IPS-18a (cell line): ENCODE data around the gene POLR3K.
"Not testable (repeated sequence)": the region's sequence is repeated elsewhere in the genome, so short reads cannot be mapped to it uniquely, and the experiment has no call there.

Experiments used
- H3K27ac ChIP-seq: one replicate; pipeline ENCODE4 v1.5.1; 2013; ENCODE audit warnings: low read length
- H3K27me3 ChIP-seq: one replicate; pipeline ENCODE4 v1.6.1; 2013; ENCODE audit warnings: mild to moderate bottlenecking, low read length; ENCODE audit not compliant: control insufficient read depth, insufficient read depth
- H3K36me3 ChIP-seq: one replicate; pipeline ENCODE4 v1.6.1; 2013; ENCODE audit warnings: low read depth, low read length; ENCODE audit not compliant: control insufficient read depth
- H3K4me1 ChIP-seq: one replicate; pipeline ENCODE4 v1.6.1; 2013; ENCODE audit warnings: low read depth, low read length; ENCODE audit not compliant: control insufficient read depth
- H3K4me3 ChIP-seq: one replicate; pipeline ENCODE4 v1.5.1; 2013; ENCODE audit warnings: low read length
- H3K9ac ChIP-seq: one replicate; pipeline ENCODE4 v1.6.1; 2013; ENCODE audit warnings: mild to moderate bottlenecking, low read length, moderate library complexity
- H3K9me3 ChIP-seq: one replicate; pipeline ENCODE4 v1.6.1; 2013; ENCODE audit warnings: low read depth, low read length; ENCODE audit not compliant: control insufficient read depth

Gene POLR3K

DNA sequence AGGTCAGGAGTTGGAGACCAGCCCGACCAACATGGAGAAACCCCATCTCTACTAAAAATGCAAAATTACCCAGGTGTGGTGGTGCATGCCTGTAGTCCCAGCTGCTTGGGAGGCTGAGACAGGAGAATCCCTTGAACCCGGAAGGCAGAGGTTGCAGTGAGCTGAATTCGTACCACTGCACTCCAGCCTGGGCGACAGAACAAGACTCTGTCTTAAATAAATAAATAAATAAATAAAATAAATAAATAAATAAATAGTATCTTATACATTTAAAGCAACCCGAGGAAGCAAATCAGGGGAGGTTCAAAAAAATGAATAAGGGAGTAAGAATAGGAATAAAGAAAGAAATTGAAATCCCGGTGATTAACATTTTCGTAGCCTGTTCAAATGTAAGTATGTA lies 6.9 kb downstream of the POLR3K start:
- not testable (repeated sequence) for H3K27me3 ChIP-seq, H3K4me1 ChIP-seq, H3K27ac ChIP-seq, H3K9me3 ChIP-seq, H3K9ac ChIP-seq, H3K4me3 ChIP-seq
- peaks cover 50% of the 10 kb centered on the region for H3K36me3 ChIP-seq

DNA sequence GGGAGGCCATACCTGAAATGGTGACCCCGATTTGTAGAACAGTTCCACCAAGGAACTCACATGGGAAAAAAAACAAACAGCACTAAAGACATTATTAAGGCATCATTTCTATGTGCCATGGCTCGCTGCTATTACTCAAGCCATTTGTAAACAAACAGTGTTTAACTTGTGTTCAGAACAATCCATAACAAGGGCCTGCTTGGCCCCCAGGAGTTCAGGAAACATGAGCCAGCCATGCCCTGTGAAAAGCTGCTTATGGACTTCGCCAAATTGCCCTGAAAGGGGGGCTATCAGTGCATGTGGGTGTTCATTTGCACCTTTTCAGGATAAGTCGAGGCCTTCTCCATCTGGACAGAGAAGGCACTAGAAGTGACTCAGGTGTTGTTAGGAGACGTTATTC lies 8.0 kb downstream of the POLR3K start:
- Histone ChIP-seq H3K4me1 (no peaks in the 10 kb centered on the region), H3K9ac (no peak overlapping the region), H3K36me3 (peaks cover 40% of the 10 kb centered on the region), H3K27me3 (no peaks in the 10 kb centered on the region), H3K27ac (no peak overlapping the region), H3K9me3 (no peaks in the 10 kb centered on the region), H3K4me3 (no peak overlapping the region)

DNA sequence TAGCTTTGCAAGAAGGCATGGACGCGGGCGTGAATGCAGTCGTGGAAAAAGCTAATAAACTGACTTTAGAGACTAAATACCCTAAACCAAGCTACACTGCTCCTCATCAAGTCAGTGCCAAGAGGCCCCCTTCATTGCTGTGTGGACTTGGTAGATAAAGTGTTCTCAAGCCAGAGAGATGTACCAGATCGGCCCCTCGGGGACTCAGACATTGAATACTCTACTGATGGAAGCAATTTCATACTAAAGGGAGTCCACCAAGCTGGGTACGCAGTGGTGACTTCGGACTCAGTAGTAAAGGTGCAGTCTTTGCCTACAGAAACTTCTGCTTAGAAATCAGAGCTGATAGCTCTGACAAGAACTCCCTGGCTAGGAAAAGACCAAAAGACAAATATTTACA lies 8.8 kb downstream of the POLR3K start:
- no peaks in the 10 kb centered on the region for H3K27me3 ChIP-seq
- H3K9me3 ChIP-seq = no peaks in the 10 kb centered on the region
- no peak overlapping the region for H3K4me3 ChIP-seq
- peaks cover 37% of the 10 kb centered on the region for H3K36me3 ChIP-seq
- H3K9ac ChIP-seq = no peak overlapping the region
- H3K4me1 ChIP-seq = no peaks in the 10 kb centered on the region
- H3K27ac ChIP-seq = no peak overlapping the region

DNA sequence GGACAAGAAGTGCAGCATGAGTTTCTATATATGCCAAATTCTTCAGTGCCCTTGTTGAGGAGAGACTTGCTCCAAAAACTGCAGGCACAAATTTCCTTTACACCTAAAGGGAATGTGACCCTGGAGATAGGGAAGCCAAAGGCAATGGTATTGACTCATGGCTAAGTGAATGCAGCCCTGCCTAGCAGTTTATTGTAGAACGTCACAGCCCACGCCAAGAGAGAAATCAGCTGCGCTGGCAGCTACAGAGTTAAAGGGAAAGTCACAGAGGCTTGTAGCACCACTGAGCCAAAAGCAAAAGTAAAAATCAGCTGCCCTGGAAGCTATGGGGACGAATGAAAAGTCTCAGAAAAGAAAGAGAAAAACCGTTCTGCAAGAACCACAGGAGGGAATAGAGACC lies 10.1 kb downstream of the POLR3K start:
- H3K27me3 ChIP-seq = no peaks in the 10 kb centered on the region
- no peak overlapping the region for H3K4me3 ChIP-seq
- H3K9me3 ChIP-seq = no peaks in the 10 kb centered on the region
- H3K9ac ChIP-seq = no peak overlapping the region
- peaks cover 37% of the 10 kb centered on the region for H3K36me3 ChIP-seq
- H3K4me1 ChIP-seq = no peaks in the 10 kb centered on the region
- H3K27ac ChIP-seq = no peak overlapping the region

DNA sequence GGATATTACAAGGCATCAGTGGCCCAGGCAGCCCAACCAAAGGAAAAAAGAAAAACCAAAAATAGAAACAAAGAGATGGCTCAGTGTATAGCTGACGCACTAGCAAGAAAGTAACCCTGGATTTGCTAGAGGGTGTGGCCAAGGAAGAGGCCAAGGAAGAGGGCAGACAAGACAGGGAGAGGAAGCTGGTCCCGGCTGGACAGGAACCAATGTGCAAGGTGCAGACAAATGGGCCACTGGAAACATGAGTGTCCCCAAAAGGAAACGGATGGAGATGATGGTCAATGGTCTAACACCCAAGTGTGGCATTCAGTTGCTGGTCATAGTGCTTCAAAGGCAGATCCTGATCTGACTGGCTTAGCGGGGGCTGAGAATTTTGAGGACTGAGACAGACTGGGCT lies 10.7 kb downstream of the POLR3K start:
- no peak overlapping the region for H3K27ac ChIP-seq
- H3K4me3 ChIP-seq = no peak overlapping the region
- H3K36me3 ChIP-seq = peaks cover 34% of the 10 kb centered on the region
- H3K27me3 ChIP-seq = no peaks in the 10 kb centered on the region
- no peaks in the 10 kb centered on the region for H3K4me1 ChIP-seq
- H3K9ac ChIP-seq = no peak overlapping the region
- H3K9me3 ChIP-seq = no peaks in the 10 kb centered on the region

DNA sequence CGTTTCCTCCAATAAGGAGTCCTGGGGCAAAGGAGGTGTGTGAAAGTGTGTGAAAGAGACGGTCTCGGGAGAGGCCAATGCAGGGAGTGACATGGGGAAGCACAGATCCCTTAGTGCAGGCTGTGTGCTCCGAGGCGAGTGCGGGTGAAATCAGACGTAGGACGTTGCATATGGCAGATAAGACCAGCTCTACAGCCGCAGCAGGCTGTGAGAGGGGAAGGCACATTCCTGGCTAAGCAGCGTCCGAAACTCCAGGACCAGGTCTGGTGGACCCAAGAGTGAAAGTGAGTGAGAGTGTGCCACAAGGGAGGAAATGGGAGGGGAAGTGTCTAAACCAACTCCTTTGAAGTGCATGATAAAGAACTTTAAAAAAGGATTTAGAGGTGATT lies 11.3 kb downstream of the POLR3K start:
- Histone ChIP-seq H3K9me3 (no peaks in the 10 kb centered on the region), H3K9ac (no peak overlapping the region)

DNA sequence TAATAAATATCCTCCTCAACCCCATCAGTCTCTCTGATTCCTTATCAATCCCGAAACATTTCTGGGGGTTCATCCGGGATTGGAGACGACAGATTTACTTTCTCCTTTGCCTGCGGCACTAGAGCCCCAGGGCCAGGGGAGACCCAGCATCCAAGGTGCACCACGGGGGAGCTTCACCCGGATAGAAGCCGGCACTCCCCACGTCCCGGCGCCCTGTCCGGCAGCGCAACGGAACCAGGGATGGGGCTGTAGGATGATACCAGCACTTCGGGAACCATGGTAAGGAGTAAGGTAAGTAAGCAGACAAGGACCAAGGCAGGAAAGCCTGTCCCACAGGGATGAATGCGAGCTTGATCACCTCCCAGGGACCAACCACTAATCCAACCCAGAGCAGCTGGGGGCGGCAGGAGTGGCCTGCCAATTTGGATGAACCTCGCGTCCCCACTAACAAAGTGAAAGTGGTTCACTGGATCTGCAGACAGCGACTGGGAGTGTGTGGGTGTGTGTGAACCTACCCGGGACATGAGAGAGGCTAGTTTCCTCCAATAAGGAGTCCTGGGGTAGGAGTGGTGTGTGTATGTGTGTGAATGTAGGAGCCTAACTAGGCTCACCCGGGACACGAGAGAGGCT lies 11.9 kb downstream of the POLR3K start:
- no peaks in the 10 kb centered on the region for H3K27me3 ChIP-seq
- H3K36me3 ChIP-seq = peaks cover 27% of the 10 kb centered on the region
- no peak overlapping the region for H3K27ac ChIP-seq
- H3K4me1 ChIP-seq = no peaks in the 10 kb centered on the region
- no peak overlapping the region for H3K4me3 ChIP-seq
- H3K9me3 ChIP-seq = no peaks in the 10 kb centered on the region
- H3K9ac ChIP-seq = no peak overlapping the region

More for the DNA sequence above, 11.3 kb downstream of the POLR3K start:
- H3K36me3 ChIP-seq = peaks cover 29% of the 10 kb centered on the region
- H3K4me1 ChIP-seq = no peaks in the 10 kb centered on the region
- H3K27ac ChIP-seq = no peak overlapping the region
- no peak overlapping the region for H3K4me3 ChIP-seq
- no peaks in the 10 kb centered on the region for H3K27me3 ChIP-seq

DNA sequence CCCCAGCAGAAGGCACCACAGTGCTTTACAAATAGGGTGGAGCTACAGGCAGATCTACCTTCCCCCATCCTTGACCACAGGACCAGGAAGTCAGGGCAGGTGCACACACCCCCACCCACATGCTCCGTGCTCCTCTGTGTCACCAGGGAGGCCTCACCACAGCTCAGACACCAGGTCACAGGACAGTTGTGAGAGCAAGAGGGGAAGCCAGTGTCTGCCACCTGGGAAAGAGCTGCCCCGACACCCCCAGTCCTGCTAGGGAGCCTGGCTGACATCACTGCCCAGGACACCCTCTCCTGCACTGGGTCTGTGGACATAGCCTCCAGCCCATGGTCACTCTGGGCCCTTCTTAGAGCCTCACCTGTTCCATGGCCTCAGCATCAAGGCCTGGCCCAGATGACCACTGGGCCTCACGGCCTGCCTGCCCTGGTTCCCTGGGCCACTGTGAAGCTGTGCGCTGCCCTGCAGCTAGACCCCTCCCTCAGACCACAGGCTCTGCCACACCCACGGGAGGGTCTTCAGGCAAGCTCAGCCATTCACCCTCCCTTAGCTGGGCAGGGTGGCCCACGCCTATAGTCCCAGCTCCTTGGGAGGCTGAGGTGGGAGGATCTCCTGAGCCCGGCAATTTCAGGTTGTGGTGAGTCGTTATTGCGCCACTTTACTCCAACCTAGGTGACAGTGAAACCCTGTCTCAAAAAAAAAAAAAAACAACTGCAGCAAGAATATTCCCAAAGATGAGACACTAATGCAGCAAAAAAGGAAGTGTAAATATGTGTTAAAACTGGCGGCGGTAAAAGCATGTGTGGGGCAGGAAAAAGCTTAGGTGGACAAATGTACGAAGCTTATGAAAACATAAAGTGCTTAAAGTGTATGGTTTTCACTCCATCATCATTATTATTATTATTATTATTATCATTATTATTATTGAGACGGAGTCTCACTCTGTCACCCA lies 14.2 kb downstream of the POLR3K start:
- Histone ChIP-seq H3K4me3 (no peak overlapping the region), H3K9ac (no peak overlapping the region), H3K4me1 (no peaks in the 10 kb centered on the region), H3K36me3 (peaks cover 14% of the 10 kb centered on the region), H3K27me3 (no peaks in the 10 kb centered on the region), H3K27ac (no peak overlapping the region), H3K9me3 (no peaks in the 10 kb centered on the region)

DNA sequence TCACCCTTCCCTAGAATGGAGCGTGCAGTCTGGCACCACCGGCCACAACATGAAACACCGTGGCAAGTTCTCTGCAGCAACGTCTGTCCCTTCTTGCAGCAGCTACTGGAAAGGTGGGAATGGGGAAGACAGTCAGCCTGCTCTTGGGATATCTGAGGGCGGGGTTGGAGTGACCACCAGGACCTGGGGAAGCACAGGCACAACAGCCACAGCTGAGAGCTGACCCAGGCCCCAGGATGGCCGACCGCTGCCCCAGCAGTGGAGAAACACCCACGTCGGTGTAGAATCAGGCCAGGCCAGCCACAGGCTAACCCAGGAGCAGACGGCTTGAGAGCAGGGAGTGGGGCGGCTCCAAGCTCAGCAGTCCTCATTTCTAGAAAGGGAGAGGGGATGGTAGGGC lies 15.2 kb downstream of the POLR3K start:
- not testable (repeated sequence) for H3K27ac ChIP-seq, H3K9ac ChIP-seq, H3K9me3 ChIP-seq, H3K27me3 ChIP-seq, H3K4me3 ChIP-seq, H3K4me1 ChIP-seq
- H3K36me3 ChIP-seq = peaks cover 13% of the 10 kb centered on the region

DNA sequence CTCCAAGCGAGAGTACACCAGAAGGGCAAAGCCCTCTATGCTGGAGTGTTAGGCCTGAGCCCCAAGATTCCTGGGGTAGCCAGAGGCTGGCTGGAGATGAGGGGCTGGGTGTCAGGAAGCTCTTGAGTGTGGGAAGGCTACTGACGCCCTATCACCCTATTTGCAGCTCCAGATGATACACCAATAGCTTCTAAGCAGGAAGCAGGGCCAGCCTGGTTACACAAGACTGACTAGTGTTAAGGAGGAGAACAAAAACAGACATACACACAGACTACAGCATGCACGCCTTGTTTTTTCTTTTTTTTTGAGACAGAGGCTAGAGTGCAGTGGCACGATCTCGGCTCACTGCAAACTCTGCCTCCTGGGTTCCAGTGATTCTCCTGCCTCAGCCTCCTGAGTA lies 15.9 kb downstream of the POLR3K start:
- H3K27me3 ChIP-seq = no peaks in the 10 kb centered on the region
- no peaks in the 10 kb centered on the region for H3K4me1 ChIP-seq
- H3K4me3 ChIP-seq = no peak overlapping the region
- no peaks in the 10 kb centered on the region for H3K9me3 ChIP-seq
- peaks cover 10% of the 10 kb centered on the region for H3K36me3 ChIP-seq
- no peak overlapping the region for H3K27ac ChIP-seq
- H3K9ac ChIP-seq = no peak overlapping the region

DNA sequence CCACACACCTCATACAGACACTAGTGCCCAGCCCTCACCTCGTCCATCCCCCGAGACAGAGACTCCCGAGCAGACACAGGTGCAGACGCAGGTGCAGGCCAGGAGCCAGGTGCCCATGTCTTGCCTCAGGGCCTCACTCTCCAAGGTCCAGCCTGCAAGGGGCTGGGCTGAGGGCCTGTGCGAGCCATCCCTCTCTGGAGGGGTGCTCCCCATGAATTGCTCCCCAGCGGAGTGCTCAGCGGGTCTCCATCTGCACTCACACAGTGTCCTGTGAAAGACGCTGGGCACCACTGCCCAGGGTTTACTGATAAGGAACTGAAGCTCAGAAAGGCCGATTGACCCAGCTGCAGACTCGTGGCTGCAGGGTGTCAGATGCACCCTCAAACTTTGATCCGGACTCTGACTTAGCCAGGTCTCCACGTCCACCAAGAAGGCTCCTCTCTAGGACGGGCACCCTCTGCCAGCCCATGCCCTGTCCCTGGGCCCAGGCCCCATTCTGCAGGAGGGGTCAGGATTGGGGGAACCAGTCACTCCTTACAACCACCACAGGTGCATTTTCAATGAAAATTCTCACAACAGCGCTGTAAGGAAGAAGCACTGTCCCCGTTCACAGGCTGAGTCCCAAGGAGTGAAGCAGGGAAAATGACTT lies 16.9 kb downstream of the POLR3K start:
- H3K9me3 ChIP-seq = no peaks in the 10 kb centered on the region
- H3K4me3 ChIP-seq = no peak overlapping the region
- H3K27me3 ChIP-seq = no peaks in the 10 kb centered on the region
- H3K27ac ChIP-seq = no peak overlapping the region
- H3K4me1 ChIP-seq = no peaks in the 10 kb centered on the region
- H3K36me3 ChIP-seq = peaks cover 3% of the 10 kb centered on the region
- H3K9ac ChIP-seq = no peak overlapping the region
